H1 (cell line): ENCODE measurements around the gene CACNG7. TPM values are rescaled to one million over a fixed set of nuclear protein-coding genes. Genes with fewer than 3 reads are reported as not detected.
A peak's percentile ranks its signal among the peaks of the same experiment; 100 is the strongest.

Source experiments
- BCL11A ChIP-seq, 2 experiments: IDR thresholded peaks; one replicate each; pipeline ENCODE4 v1.6.1; 2011; ENCODE audit warnings: low read depth in 2 of 2, low read length in 2 of 2, mild to moderate bottlenecking in 2 of 2
- CHD7 ChIP-seq: fragments of 300-600 bp; sonication (generic); IDR thresholded peaks from 2 replicates; pipeline ENCODE4 v1.7.1; 2012; ENCODE audit warnings: low read length, moderate library complexity, mild to moderate bottlenecking, inconsistent platforms; ENCODE audit not compliant: insufficient replicate concordance
- FOSL1 ChIP-seq: IDR thresholded peaks from 2 replicates; pipeline ENCODE4 v1.6.1; 2011; ENCODE audit warnings: mild to moderate bottlenecking, low read depth, low read length, moderate library complexity; ENCODE audit not compliant: insufficient read depth
- JUND ChIP-seq: IDR thresholded peaks from 2 replicates; pipeline ENCODE4 v1.6.1; 2011; ENCODE audit warnings: mild to moderate bottlenecking, improper control_type of control experiment, low read length
- PHF8 ChIP-seq: fragments of 200-600 bp; sonication (generic); conservative IDR thresholded peaks from 2 replicates; pipeline ENCODE4 v1.7.1; 2012; ENCODE audit warnings: low read depth, mild to moderate bottlenecking, inconsistent platforms, low read length, moderate library complexity
- SAP30 ChIP-seq: fragments of 300-600 bp; sonication (generic); IDR thresholded peaks from 2 replicates; pipeline ENCODE4 v1.7.1; 2012; ENCODE audit warnings: low read length, moderate library complexity, mild to moderate bottlenecking, inconsistent platforms; ENCODE audit not compliant: insufficient read depth, insufficient replicate concordance
- SP2 ChIP-seq: IDR thresholded peaks from 2 replicates; pipeline ENCODE4 v1.6.1; 2012; ENCODE audit warnings: mild to moderate bottlenecking, low read length, inconsistent platforms
- SUZ12 ChIP-seq: fragments of 200-600 bp; sonication (generic); IDR thresholded peaks from 2 replicates; pipeline ENCODE4 v1.6.1; 2012; ENCODE audit warnings: mild to moderate bottlenecking, inconsistent platforms, low read length, moderate library complexity, mixed read lengths
- TBP ChIP-seq: IDR thresholded peaks from 2 replicates; pipeline ENCODE4 v1.6.1; 2011; ENCODE audit warnings: low read depth, low read length, improper control_type of control experiment
- TEAD4 ChIP-seq: IDR thresholded peaks from 2 replicates; pipeline ENCODE4 v1.6.1; 2012; ENCODE audit warnings: low read depth, low read length, inconsistent platforms, mixed read lengths
- polyA plus RNA-seq, 7 experiments: library from polyadenylated mRNA; depleted of rRNA in 3 of 7; stranded (reverse) in 5 of 7; unstranded in 2 of 7; fragments of >200 nt in 5 of 7; fragments of 200-250 nt in 2 of 7; gene quantifications; 1 replicate in 5 of 7; 2 replicates in 1 of 7; 4 replicates in 1 of 7; pipeline versions ENCODE4 v1.2.1 to v1.2.3, GENCODE V29; 2011 to 2013; ENCODE audit warnings: missing spikeins in 2 of 7, mixed read lengths in 2 of 7
- total RNA-seq: library from RNA; stranded (reverse); fragmentation: NEBNext Ultra II Directional; extraction: Animal tissue kit (Norgen Biotek cat#: 25700); gene quantifications from 2 replicates; pipeline ENCODE4 v1.2.1, GENCODE V29; 2021

The CACNG7 gene
- total and polyA plus RNA-seq, 2 of the 8 experiments (the other 6 are each of a cell fraction or from before 2014, with no cell fraction given), result 28.9 to 69.8 TPM

DNA sequence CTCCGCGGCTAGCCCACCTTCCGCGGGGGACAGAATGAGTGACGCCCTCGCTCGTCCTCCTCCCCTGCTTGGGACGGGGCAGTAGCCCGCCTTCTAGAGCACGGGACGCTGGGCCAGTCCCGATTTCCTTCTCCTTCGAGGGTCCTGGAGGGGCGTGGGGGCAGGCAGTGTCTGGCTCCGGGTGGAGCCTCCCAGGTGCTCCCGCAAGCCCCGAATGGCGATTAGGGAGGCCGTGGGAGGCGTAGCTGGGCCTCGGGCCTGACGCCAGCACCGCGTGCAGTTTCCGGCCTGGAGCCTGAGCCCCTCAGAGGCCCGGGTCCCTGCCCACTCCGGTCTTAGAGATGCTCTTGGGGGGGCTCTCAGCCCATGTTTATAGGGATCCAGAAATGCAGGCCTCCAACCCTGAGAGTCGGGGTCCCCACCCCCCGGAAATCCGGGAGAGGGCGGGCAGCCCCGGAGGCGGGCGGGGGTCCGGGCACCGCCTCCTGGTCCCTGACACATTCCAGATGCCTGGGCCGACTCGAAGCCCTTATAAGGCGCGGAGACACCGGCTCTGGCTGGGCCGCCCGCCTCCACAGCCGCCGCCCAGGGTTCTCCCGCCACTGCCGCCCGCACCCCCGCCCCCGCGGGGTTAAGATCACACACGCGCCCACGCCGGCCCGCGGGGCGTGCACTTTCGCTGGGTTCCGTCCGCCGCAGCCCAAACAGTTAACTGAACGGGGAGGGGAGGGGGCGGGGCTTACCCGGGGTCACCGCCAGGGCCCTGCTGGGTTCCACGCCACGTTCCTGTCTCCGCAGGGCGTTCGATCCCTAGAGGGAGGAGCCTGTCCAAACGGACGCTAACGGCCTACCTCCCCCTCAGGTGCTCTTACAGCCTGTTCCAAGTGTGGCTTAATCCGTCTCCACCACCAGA lies 39.9 kb upstream of the CACNG7 start (continued):
- TF ChIP-seq BCL11A (IDR thresholded peaks at IDR 0.05; ENCODE audit: low read depth in 2 of 2, low read length in 2 of 2), result no peak
- TF ChIP-seq PHF8, result peak; percentile 47
- no peak for TF ChIP-seq CHD7
- TF ChIP-seq SUZ12, result no peak
- TF ChIP-seq TEAD4, result peak; percentile 45
- TF ChIP-seq SP2, result no peak
- TF ChIP-seq SAP30, result no peak
- TF ChIP-seq TBP, result peak; percentile 71
- TF ChIP-seq JUND, result no peak
- no peak for TF ChIP-seq FOSL1
